ENCODE measurements around the gene NCAPD2.
"Not testable (repeated sequence)": the region's sequence is repeated elsewhere in the genome, so short reads cannot be mapped to it uniquely, and the experiment has no call there.

The NCAPD2 gene

GRCh38 chr12:6558014-6558760, 64.3 kb downstream of the NCAPD2 start:
- peak; percentile 29 for DNase-seq (ENCODE audit: low read depth)
- TF ChIP-seq CTCF (IDR thresholded peaks at IDR 0.05; ENCODE audit: low read depth, low read length, missing control alignments) = peak; percentile 53
- H3K4me3 ChIP-seq (ENCODE audit: low read depth, low read length) = not testable (repeated sequence)

DNA sequence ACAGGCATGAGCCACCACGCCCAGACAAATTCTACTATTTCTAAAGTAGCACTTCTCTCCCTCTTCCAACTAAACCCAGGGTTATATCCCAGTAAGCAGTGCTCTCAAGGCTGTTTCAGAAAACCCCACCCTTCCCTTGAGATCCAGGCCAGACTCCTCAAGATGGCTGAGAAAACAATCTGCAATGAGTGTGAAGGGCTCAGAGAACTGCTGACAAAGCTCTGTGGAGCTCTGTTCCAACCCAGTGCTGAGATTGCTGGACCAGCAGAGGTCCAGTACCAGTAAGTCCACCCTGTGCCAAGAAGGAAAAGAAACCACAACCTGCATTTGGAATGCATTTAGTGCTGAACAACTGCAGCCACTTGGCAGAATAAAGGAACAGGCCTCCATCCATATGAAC, 65.6 kb downstream of the NCAPD2 start:
- TF ChIP-seq CTCF (IDR thresholded peaks at IDR 0.05; ENCODE audit: low read depth, low read length, missing control alignments) = no peak
- DNase-seq (ENCODE audit: low read depth) = no peak
- no peak overlapping the region for H3K4me3 ChIP-seq (ENCODE audit: low read depth, low read length)

- no peak for DNase-seq (ENCODE audit: low read depth)
- TF ChIP-seq CTCF (IDR thresholded peaks at IDR 0.05; ENCODE audit: low read depth, low read length, missing control alignments) = no peak
- no peak overlapping the region for H3K4me3 ChIP-seq (ENCODE audit: low read depth, low read length)
Measured at GRCh38 chr12:6560501-6561205, 66.8 kb downstream of the NCAPD2 start.

GRCh38 chr12:6562881-6563280, 69.0 kb downstream of the NCAPD2 start:
- H3K4me3 ChIP-seq (ENCODE audit: low read depth, low read length) = no peak overlapping the region
- no peak for TF ChIP-seq CTCF (IDR thresholded peaks at IDR 0.05; ENCODE audit: low read depth, low read length, missing control alignments)
- DNase-seq (ENCODE audit: low read depth) = no peak

- no peak overlapping the region for H3K4me3 ChIP-seq (ENCODE audit: low read depth, low read length)
- DNase-seq (ENCODE audit: low read depth) = peak; percentile 13
- peak; percentile 81 for TF ChIP-seq CTCF (IDR thresholded peaks at IDR 0.05; ENCODE audit: low read depth, low read length, missing control alignments)
Measured at GRCh38 chr12:6563448-6564050, 69.6 kb downstream of the NCAPD2 start.

DNA sequence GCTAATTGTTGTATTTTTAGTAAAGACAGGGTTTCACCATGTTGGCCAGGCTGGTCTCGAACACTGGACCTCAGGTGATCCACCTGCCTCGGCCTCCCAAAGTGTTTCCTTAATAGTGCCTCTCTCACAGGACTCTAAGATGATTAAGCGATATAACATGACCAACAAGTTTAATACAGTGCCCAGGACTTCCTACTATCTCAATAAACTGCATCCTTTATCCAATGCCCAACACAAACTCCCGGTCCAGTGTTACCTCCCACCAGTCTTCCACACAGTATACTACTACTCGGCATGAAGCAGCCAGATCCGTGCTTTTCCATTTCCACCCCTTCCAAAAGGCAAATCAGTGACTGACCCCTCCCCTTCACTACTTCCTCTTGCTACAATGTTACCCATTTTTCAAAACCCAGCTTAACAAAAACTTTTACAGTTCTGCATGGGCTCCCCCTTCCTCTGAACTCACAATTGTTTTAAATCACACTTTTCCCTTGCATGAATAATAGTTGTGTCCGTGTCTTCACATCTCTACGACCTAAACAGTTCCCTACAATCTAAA, 73.3 kb downstream of the NCAPD2 start:
- H3K4me3 ChIP-seq (ENCODE audit: low read depth, low read length) = peak overlapping the region; percentile 76
- no peak for DNase-seq (ENCODE audit: low read depth)
- no peak for TF ChIP-seq CTCF (IDR thresholded peaks at IDR 0.05; ENCODE audit: low read depth, low read length, missing control alignments)

All from GM12864 (cell line).